AG09309 (cell line): ENCODE data around the gene RNF38.
A peak's percentile ranks its signal among the peaks of the same experiment; 100 is the strongest.
"Not testable (repeated sequence)": the region's sequence is repeated elsewhere in the genome, so short reads cannot be mapped to it uniquely, and the experiment has no call there.

Experiments
- DNase-seq: peaks from one replicate; pipeline ENCODE4 v3.0.0-alpha.2; 2010; ENCODE audit warnings: low read depth
- H3K4me3 ChIP-seq: 2 replicates; pipeline ENCODE4 v1.5.1; 2011; ENCODE audit warnings: mild to moderate bottlenecking, low read depth, low read length, moderate library complexity; ENCODE audit not compliant: control insufficient read depth
- CTCF ChIP-seq: IDR thresholded peaks from 2 replicates; pipeline ENCODE4 v1.5.1; 2011; ENCODE audit warnings: mild to moderate bottlenecking, low read depth, low read length, inconsistent platforms; ENCODE audit not compliant: insufficient read depth, control insufficient read depth; ENCODE audit errors: missing control alignments

RNF38 gene

DNA sequence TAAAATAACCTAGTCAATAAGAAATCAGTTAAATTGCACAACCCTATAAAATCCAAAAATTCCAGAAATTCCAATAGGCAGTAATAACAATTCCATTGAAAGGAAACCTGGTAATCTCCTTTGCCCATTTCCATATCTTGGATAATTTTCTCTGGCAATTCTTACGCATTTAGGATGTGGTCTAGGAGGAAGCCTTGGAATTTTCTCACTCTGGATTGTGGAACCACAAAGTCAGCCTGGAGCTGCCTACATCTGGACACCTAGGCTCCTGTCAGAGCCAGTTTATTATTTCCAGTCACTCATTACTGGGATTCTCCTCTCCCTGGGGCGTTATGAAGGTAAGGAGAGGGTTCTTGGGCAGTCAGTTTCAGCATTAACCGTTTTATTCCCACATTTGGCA, 101.5 kb downstream of the RNF38 start:
- no peak overlapping the region for H3K4me3 ChIP-seq
- no peak for TF ChIP-seq CTCF
- peak; percentile 59 for DNase-seq

DNA sequence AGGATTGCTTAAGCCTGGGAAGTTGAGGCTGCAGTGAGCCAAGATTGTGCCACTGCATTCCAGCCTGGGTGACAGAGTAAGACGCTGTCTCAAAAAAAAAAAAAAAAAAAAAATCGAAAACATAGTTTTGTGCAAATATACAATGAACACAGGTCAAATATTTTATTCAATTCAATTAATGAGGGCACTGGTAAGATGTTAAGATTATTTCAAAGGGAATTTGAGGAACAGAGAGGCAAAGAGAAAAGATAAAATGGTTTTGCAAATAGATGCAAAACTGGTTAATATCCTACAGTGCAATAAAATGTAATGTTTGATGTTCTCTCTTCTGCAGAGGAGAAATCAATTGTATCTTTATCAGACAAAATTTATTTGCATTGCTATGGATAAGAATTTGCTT, 102.3 kb downstream of the RNF38 start:
- DNase-seq = no peak
- no peak for TF ChIP-seq CTCF
- no peak overlapping the region for H3K4me3 ChIP-seq

DNA sequence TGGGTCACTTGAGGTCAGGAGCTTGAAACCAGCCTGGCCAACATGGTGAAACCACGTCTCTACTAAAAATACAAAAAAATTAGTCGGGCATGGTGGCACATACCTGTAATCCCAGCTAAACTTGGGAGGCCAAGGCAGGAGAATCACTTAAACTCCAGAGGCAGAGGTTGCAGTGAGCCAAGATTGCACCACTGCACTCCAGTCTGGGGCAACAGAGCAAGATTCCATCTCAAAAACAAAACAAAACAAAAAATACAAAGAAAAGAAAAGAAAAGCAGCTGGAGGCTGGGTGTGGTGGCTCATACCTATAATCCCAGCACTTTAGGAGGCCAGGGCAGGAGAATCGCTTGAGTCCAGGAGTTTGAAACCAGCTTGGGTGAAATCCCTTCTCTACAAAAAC, 105.1 kb downstream of the RNF38 start:
- H3K4me3 ChIP-seq, DNase-seq: not testable (repeated sequence)

- TF ChIP-seq CTCF = no peak
- H3K4me3 ChIP-seq = no peak overlapping the region
- no peak for DNase-seq
Measured at GRCh38 chr9:36293918-36294317, 106.2 kb downstream of the RNF38 start.

- TF ChIP-seq CTCF = no peak
- no peak for DNase-seq
- H3K4me3 ChIP-seq = no peak overlapping the region
Measured at GRCh38 chr9:36293171-36293570, 106.9 kb downstream of the RNF38 start.

DNA sequence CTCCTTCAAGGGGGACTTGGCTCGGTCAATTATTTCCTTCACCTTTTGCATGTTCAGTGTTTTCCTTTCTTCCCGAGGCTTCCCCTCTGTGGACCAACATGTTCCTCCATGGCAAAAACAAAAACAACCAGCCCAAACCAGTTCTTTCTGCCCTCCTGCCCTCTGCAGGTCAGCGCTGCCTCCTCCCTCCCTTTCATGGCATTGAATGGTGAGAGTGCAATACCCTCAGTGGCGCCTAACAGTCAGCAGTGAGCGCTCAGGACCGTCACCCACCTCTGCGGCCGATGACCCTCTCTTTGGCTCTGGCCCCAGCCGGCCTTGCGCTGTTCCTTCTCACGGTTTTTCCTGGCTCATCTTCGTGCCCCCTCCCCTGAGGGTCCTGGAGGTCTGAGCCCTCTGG, 107.4 kb downstream of the RNF38 start:
- DNase-seq = no peak
- TF ChIP-seq CTCF = no peak
- H3K4me3 ChIP-seq = no peak overlapping the region

- TF ChIP-seq CTCF = no peak
- H3K4me3 ChIP-seq = no peak overlapping the region
- no peak for DNase-seq
Measured at GRCh38 chr9:36290996-36291395, 109.1 kb downstream of the RNF38 start.
